ENCODE results near the gene PPP1R9B. TPM values are rescaled to one million over a fixed set of nuclear protein-coding genes. Genes with fewer than 3 reads are reported as not detected.

PPP1R9B gene
- total and polyA plus RNA-seq, 2 experiments from 2014 or later, result 6.2 to 59.4 TPM

DNA sequence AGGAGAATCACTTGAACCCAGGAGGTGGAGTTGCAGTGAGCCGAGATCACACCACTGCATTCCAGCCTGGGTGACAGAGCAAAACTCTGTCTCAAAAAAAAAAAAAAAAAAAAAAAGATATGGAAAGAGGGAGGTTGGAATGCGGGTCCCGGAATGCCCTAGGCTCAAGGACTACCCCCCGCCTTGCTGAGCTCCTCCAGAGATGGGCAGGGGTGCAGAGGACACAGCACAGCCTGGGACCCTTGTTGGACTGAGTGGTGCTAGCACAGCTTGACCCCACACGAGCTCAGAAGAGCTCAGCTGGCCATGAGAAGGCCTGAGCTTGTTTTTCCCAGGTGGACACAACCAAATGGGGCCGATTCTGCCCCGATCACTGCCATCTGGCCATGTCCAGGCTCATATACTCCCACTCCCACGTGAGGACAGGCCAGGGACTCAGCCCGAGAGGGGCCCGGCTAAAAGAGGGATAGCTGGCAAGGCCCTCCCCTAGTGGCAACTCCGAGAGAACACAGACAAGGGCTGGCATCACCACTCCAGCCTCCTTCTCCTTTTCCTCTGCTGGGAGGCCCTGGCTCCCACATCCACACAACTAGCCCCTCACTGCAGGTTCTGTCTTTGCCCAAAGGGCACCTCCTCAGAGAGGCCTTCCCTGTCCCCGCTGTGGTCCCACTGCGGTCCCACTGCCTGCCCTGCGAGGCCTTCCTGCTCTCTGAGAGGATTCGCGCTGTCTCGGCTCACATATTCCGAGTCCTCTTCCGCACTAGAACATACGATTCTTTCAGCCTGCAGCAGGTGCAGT is 26.3 kb upstream of the PPP1R9B start:
- TF ChIP-seq, protein P1, sequence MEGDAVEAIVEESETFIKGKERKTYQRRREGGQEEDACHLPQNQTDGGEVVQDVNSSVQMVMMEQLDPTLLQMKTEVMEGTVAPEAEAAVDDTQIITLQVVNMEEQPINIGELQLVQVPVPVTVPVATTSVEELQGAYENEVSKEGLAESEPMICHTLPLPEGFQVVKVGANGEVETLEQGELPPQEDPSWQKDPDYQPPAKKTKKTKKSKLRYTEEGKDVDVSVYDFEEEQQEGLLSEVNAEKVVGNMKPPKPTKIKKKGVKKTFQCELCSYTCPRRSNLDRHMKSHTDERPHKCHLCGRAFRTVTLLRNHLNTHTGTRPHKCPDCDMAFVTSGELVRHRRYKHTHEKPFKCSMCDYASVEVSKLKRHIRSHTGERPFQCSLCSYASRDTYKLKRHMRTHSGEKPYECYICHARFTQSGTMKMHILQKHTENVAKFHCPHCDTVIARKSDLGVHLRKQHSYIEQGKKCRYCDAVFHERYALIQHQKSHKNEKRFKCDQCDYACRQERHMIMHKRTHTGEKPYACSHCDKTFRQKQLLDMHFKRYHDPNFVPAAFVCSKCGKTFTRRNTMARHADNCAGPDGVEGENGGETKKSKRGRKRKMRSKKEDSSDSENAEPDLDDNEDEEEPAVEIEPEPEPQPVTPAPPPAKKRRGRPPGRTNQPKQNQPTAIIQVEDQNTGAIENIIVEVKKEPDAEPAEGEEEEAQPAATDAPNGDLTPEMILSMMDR (IDR thresholded peaks at IDR 0.05; ENCODE audit: low read depth, low read length), result peak; percentile 8
- Histone ChIP-seq H3K27me3 (no peaks in the 10 kb centered on the region), H3K4me3 (no peak overlapping the region), H3K4me1 (ENCODE audit: low read depth) (peaks cover 23% of the 10 kb centered on the region), H3K27ac (no peak overlapping the region), H3K36me3 (no peaks in the 10 kb centered on the region), H3K9me3 (ENCODE audit: low read depth) (no peaks in the 10 kb centered on the region)
- DNase-seq (ENCODE audit: low read depth in 1 of 2, low spot score in 1 of 2), result no peak

DNA sequence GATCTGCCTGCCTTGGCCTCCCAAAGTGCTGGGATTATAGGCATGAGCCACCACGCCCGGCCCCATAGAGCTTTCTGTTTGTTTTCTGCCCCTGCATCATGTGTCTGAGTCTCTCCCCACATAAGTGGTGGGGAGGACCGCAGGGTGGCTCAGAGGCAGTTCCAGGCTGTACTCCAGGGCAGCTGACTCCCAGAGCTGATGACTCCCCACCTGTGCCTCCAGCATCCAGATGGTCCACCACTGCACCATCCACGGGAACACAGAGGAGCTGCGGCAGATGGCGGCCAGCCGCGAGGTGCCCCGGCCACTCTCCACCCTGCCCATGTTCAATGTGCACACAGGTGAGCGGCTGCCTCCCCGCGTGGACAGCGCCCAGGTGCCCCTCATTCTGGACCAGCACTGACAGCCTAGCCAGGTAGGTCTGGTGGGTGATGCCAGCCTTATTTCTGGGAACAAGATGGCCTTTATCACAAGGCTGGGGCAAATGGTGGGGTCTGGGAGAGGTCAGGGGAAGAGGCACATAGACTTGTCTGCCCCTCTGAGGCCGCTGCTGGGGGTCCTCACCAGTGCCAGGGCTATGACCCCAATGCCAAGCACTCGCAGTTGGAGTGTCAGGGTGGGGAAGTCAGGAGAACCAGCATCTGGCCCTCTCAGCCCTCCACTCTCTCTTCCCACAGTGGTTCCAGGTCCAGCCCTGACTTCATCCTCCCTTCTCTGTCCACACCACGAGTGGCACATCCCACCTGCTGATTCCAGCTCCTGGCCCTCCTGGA is 24.7 kb upstream of the PPP1R9B start:
- no peaks in the 10 kb centered on the region for H3K9me3 ChIP-seq (ENCODE audit: low read depth)
- TF ChIP-seq, protein P1 (IDR thresholded peaks at IDR 0.05; ENCODE audit: low read depth, low read length), result no peak
- H3K27ac ChIP-seq, result no peak overlapping the region
- no peaks in the 10 kb centered on the region for H3K36me3 ChIP-seq
- H3K4me3 ChIP-seq, result no peak overlapping the region
- no peaks in the 10 kb centered on the region for H3K27me3 ChIP-seq
- no peak for DNase-seq (ENCODE audit: low read depth in 1 of 2, low spot score in 1 of 2)
- H3K4me1 ChIP-seq (ENCODE audit: low read depth), result peaks cover 23% of the 10 kb centered on the region

DNA sequence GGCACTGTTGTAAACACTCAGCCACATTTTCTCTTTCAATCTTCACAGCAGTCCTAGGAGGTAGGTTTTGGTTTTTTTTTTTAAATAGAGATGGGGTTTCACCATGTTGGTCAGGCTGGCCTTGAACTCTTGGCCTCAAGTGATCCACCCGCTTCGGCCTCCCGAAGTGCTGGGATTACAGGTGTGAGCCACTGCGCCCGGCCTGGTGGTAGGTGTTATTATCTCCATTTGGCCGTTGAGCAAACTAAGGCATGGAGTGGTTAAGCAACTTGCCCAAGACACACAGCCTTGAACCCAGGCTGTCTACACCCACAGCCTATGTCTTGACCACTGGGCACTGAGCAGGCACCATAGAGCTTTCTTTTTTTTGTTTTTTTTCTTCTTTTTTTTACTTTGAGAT is 24.0 kb upstream of the PPP1R9B start:
- H3K4me3 ChIP-seq, result no peak overlapping the region
- H3K9me3 ChIP-seq (ENCODE audit: low read depth), result no peaks in the 10 kb centered on the region
- no peaks in the 10 kb centered on the region for H3K27me3 ChIP-seq
- no peaks in the 10 kb centered on the region for H3K36me3 ChIP-seq
- TF ChIP-seq, protein P1 (IDR thresholded peaks at IDR 0.05; ENCODE audit: low read depth, low read length), result no peak
- H3K4me1 ChIP-seq (ENCODE audit: low read depth), result peaks cover 23% of the 10 kb centered on the region
- no peak for DNase-seq (ENCODE audit: low read depth in 1 of 2, low spot score in 1 of 2)
- no peak overlapping the region for H3K27ac ChIP-seq

DNA sequence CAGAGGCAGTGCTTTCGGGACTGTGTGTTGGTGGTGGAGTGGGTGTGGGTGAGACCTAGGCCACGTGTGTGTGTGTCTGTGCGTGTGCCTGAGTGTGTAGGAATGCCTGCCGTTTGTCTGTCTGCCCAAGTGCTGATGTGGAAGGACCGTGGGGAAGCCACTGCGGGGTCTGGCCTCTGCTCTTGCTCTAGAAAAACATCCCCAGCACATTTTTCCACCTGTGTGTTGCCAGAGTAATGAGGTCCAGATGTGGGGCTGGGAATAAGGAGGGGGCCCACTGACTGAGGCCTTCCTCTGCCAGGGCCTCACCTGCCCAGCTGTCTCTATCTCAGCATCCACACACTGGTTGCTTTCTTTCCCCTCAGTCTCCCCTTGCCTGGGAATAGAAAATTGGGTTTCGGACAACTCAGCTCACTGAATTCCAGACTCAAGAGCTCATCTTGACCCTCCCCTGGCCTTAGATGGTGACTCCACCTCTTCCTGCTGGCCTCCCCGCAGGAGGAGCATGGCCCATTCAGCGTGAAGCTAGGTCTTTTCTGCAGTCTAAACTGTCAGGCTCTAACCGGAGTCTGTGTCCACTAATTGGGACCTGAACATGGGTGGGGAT is 23.0 kb upstream of the PPP1R9B start:
- Histone ChIP-seq H3K27me3 (no peaks in the 10 kb centered on the region), H3K36me3 (no peaks in the 10 kb centered on the region), H3K27ac (peak overlapping the region; percentile 86), H3K4me3 (no peak overlapping the region), H3K9me3 (ENCODE audit: low read depth) (no peaks in the 10 kb centered on the region), H3K4me1 (ENCODE audit: low read depth) (peaks cover 21% of the 10 kb centered on the region)
- TF ChIP-seq, protein P1 (IDR thresholded peaks at IDR 0.05; ENCODE audit: low read depth, low read length), result no peak
- DNase-seq (ENCODE audit: low read depth in 1 of 2, low spot score in 1 of 2), result peak; percentile 61 to 87

DNA sequence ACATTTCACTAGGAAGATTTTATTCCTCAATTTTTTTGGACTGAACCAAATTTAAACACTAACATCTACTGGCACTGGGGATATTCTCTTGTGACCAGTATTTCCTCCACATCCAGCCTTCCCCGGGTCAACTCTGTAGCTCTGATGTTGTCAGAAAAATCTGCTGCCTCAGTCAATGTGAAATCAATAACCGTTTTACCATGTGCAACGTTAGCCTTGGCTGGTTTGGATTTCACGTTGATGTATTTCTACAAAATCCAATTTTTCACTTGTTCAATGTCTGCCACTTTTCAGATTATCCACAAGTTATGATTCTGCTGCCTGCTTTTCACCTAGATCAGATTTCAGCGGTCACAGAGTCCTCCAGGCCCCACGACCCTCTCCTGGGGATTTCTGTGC is 22.5 kb upstream of the PPP1R9B start:
- H3K9me3 ChIP-seq (ENCODE audit: low read depth), result no peaks in the 10 kb centered on the region
- H3K36me3 ChIP-seq, result no peaks in the 10 kb centered on the region
- TF ChIP-seq, protein P1 (IDR thresholded peaks at IDR 0.05; ENCODE audit: low read depth, low read length), result no peak
- H3K4me3 ChIP-seq, result no peak overlapping the region
- H3K27ac ChIP-seq, result peak overlapping the region; percentile 86
- H3K27me3 ChIP-seq, result no peaks in the 10 kb centered on the region
- no peak for DNase-seq (ENCODE audit: low read depth in 1 of 2, low spot score in 1 of 2)
- H3K4me1 ChIP-seq (ENCODE audit: low read depth), result peaks cover 16% of the 10 kb centered on the region
